A673 (cell line): ENCODE results near the gene PHF2. TPM values are rescaled to one million over a fixed set of nuclear protein-coding genes. Genes with fewer than 3 reads are reported as not detected.

Experiments
- BruUV-seq: library from RNA; stranded (reverse); fragments of 400-500 nt; replicated peaks from 2 replicates; lab custom pipeline; 2021; lab: Mats Ljungman, UMichigan
- CTCF ChIA-PET: fragments of 300-600 bp; sonication (Branson Sonifier 250); formaldehyde crosslinking; loops from one replicate; lab custom pipeline; 2022; ENCODE audit warnings: antibody characterized with exemption; lab: Charles Lee
- POLR2A ChIA-PET: fragments of 300-600 bp; sonication (Branson Sonifier 250); formaldehyde crosslinking; loops from one replicate; lab custom pipeline; 2022; ENCODE audit warnings: antibody characterized with exemption; ENCODE audit not compliant: low non-redundant PET; lab: Charles Lee
- DNase-seq: peaks from one replicate; pipeline ENCODE4 v3.0.0-alpha.2; 2015; ENCODE audit warnings: low spot score
- H3K27ac ChIP-seq: fragments of 200-600 bp; sonication (generic); 2 replicates; pipeline ENCODE4 v1.5.1; 2016; ENCODE audit warnings: mixed run types, low read depth, mild to moderate bottlenecking, mixed read lengths, antibody characterized with exemption, low read length; ENCODE audit not compliant: poor library complexity, severe bottlenecking
- H3K27me3 ChIP-seq: fragments of 200-600 bp; sonication (generic); replicated peaks from 2 replicates; pipeline ENCODE4 v1.6.1; 2017; ENCODE audit warnings: mixed run types, low read depth, mild to moderate bottlenecking, mixed read lengths, antibody characterized with exemption, low read length; ENCODE audit not compliant: insufficient read depth, poor library complexity
- H3K36me3 ChIP-seq: fragments of 200-600 bp; sonication (generic); 2 replicates; pipeline ENCODE4 v1.6.1; 2016; ENCODE audit warnings: mixed run types, mild to moderate bottlenecking, mixed read lengths, antibody characterized with exemption, low read length; ENCODE audit not compliant: insufficient read depth, poor library complexity, severe bottlenecking
- H3K4me1 ChIP-seq: fragments of 200-600 bp; sonication (generic); 2 replicates; pipeline ENCODE4 v1.6.1; 2017; ENCODE audit warnings: mixed run types, mild to moderate bottlenecking, mixed read lengths, antibody characterized with exemption, low read length; ENCODE audit not compliant: insufficient read depth, poor library complexity, severe bottlenecking
- H3K4me3 ChIP-seq: fragments of 200-600 bp; sonication (generic); 2 replicates; pipeline ENCODE4 v1.5.1; 2016; ENCODE audit warnings: low read depth, mixed run types, mild to moderate bottlenecking, mixed read lengths, low read length; ENCODE audit not compliant: poor library complexity, severe bottlenecking
- H3K9me3 ChIP-seq: fragments of 200-600 bp; sonication (generic); 2 replicates; pipeline ENCODE4 v1.6.1; 2016; ENCODE audit warnings: mixed run types, low read depth, mild to moderate bottlenecking, mixed read lengths, antibody characterized with exemption, low read length; ENCODE audit not compliant: poor library complexity, severe bottlenecking
- CTCF ChIP-seq: fragments of 300-800, 200-600 bp; sonication (generic); conservative IDR thresholded peaks from 2 replicates; pipeline ENCODE4 v1.5.1; 2017; ENCODE audit warnings: low read depth, mild to moderate bottlenecking, antibody characterized with exemption, low read length, moderate library complexity, mixed read lengths
- EZH2 ChIP-seq: fragments of 200-600 bp; sonication (generic); IDR thresholded peaks from 2 replicates; pipeline ENCODE4 v1.6.1; 2017; ENCODE audit warnings: borderline replicate concordance, low read depth, mild to moderate bottlenecking, mixed read lengths, antibody characterized with exemption, low read length; ENCODE audit not compliant: poor library complexity, severe bottlenecking
- intact Hi-C: fragments of 100-400 bp; cut with micrococcal nuclease; formaldehyde crosslinking; loops from one replicate; pipeline ENCODE4 v1.10.0; 2022; ENCODE audit not compliant: unreplicated experiment
- total RNA-seq: library from RNA; stranded (reverse); gene quantifications from 2 replicates; pipeline ENCODE4 v1.2.3, GENCODE V29; 2021

PHF2 gene
- total RNA-seq, 1 experiment from 2014 or later = 32.7 TPM

- intact Hi-C loops = no loop called here
- Histone ChIP-seq H3K9me3 (no peaks in the 10 kb centered on the region), H3K36me3 (peaks cover 18% of the 10 kb centered on the region), H3K4me1 (no peaks in the 10 kb centered on the region), H3K27ac (no peak overlapping the region), H3K4me3 (no peak overlapping the region), H3K27me3 (no peaks in the 10 kb centered on the region)
- DNase-seq = no peak
- no TSS peak for BruUV-seq
- CTCF ChIA-PET = no interaction called here
- POLR2A ChIA-PET = no interaction called here
- TF ChIP-seq CTCF (no peak), EZH2 (no peak)
These were observed 69.7 kb downstream of the PHF2 start for GRCh38 chr9:93645921-93646639.

- POLR2A ChIA-PET = no interaction called here
- no peak for DNase-seq
- TF ChIP-seq EZH2 = no peak
- TF ChIP-seq CTCF = no peak
- H3K9me3 ChIP-seq = no peaks in the 10 kb centered on the region
- intact Hi-C loops = no loop called here
- H3K4me1 ChIP-seq = no peaks in the 10 kb centered on the region
- CTCF ChIA-PET = no interaction called here
- BruUV-seq = no TSS peak
- no peak overlapping the region for H3K4me3 ChIP-seq
- no peaks in the 10 kb centered on the region for H3K27me3 ChIP-seq
- peaks cover 18% of the 10 kb centered on the region for H3K36me3 ChIP-seq
- H3K27ac ChIP-seq = no peak overlapping the region
These were observed 70.3 kb downstream of the PHF2 start for GRCh38 chr9:93646640-93647178.

GRCh38 chr9:93648181-93648580 is 71.8 kb downstream of the PHF2 start:
- H3K4me1 ChIP-seq = no peaks in the 10 kb centered on the region
- CTCF ChIA-PET = no interaction called here
- no peak overlapping the region for H3K4me3 ChIP-seq
- no TSS peak for BruUV-seq
- POLR2A ChIA-PET = interaction anchor here (0.6 kb wide), 1 partner anchor 15 kb away, joined by 3 read pairs; no protein-coding TSS in a partner anchor
- intact Hi-C loops = no loop called here
- TF ChIP-seq CTCF (no peak), EZH2 (no peak)
- H3K27ac ChIP-seq = no peak overlapping the region
- no peaks in the 10 kb centered on the region for H3K27me3 ChIP-seq
- H3K36me3 ChIP-seq = peaks cover 18% of the 10 kb centered on the region
- DNase-seq = no peak
- no peaks in the 10 kb centered on the region for H3K9me3 ChIP-seq
